HCT116 (cell line): Measurements from ENCODE around the gene PHKG2. TPM values are rescaled to one million over a fixed set of nuclear protein-coding genes. Genes with fewer than 3 reads are reported as not detected.

ENCODE experiments used
- ATAC-seq: fragments of 200-7000 bp; cut with Tn5 transposase; 2 replicates; pipeline ENCODE4 v1.9.1; 2020; ENCODE audit warnings: mild to moderate bottlenecking, moderate library complexity
- BruUV-seq: library from RNA; stranded (reverse); fragments of 400-500 nt; replicated peaks from 2 replicates; lab custom pipeline; 2021; lab: Mats Ljungman, UMichigan
- CTCF ChIA-PET: fragments of 300-600 bp; sonication (Branson Sonifier 250); formaldehyde crosslinking; loops from one replicate; lab custom pipeline; 2021; ENCODE audit warnings: antibody characterized with exemption; lab: Charles Lee
- POLR2A ChIA-PET: fragments of 300-600, 350-600 bp; sonication (Branson Sonifier 250); formaldehyde crosslinking; loops from one replicate; lab custom pipeline; 2021; ENCODE audit warnings: antibody characterized with exemption; lab: Charles Lee
- RAD21 ChIA-PET, 2 experiments: fragments of 300-600 bp; sonication (Branson Sonifier 250); formaldehyde crosslinking; loops; one replicate each; lab custom pipeline; 2023; ENCODE audit warnings: low total read pairs in 2 of 2; ENCODE audit not compliant: uncharacterized antibody in 2 of 2, unreplicated experiment in 2 of 2, low non-redundant PET in 1 of 2; lab: Charles Lee
- DNase-seq: peaks from one replicate; pipeline ENCODE4 v3.0.0-alpha.2; 2010; ENCODE audit warnings: low read depth, low spot score
- H2AFZ ChIP-seq: fragments of 200-600 bp; shearing (Covaris generic), sonication (generic); 2 replicates; pipeline ENCODE4 v1.6.1; 2017; ENCODE audit warnings: low read depth, mixed run types, mixed read lengths, antibody characterized with exemption, low read length; ENCODE audit not compliant: poor library complexity, severe bottlenecking
- H3K27ac ChIP-seq: 2 replicates; pipeline ENCODE4 v1.5.1; 2012; ENCODE audit warnings: low read depth, low read length
- H3K27me3 ChIP-seq: fragments of 200-600 bp; sonication (generic); 2 replicates; pipeline ENCODE4 v1.6.1; 2016; ENCODE audit warnings: mixed run types, low read length, mixed read lengths; ENCODE audit not compliant: insufficient read depth
- H3K36me3 ChIP-seq, 2 experiments: fragments of 200-500 bp in 1 of 2; fragments of 200-600 bp in 1 of 2; sonication (Bioruptor generic) in 1 of 2; sonication (generic) in 1 of 2; 2 replicates each; pipeline versions ENCODE4 v1.5.1 to v1.6.1; 2014 to 2016; ENCODE audit warnings: low read length in 2 of 2, inconsistent platforms in 1 of 2, mixed read lengths in 1 of 2, mixed run types in 1 of 2; ENCODE audit not compliant: insufficient read depth in 2 of 2, control insufficient read depth in 1 of 2
- H3K4me1 ChIP-seq, 2 experiments: fragments of 200-600 bp in 1 of 2; sonication (generic) in 1 of 2; 2 replicates each; pipeline versions ENCODE4 v1.5.1 to v1.6.1; 2012 to 2017; ENCODE audit warnings: low read length in 2 of 2, inconsistent platforms in 1 of 2, mild to moderate bottlenecking in 1 of 2, mixed read lengths in 1 of 2, mixed run types in 1 of 2, moderate library complexity in 1 of 2; ENCODE audit not compliant: insufficient read depth in 2 of 2, control insufficient read depth in 1 of 2
- H3K4me2 ChIP-seq: fragments of 200-600 bp; sonication (generic); 2 replicates; pipeline ENCODE4 v1.6.1; 2017; ENCODE audit warnings: mixed run types, low read length, mixed read lengths
- H3K4me3 ChIP-seq, 2 experiments: fragments of 200-600 bp in 1 of 2; sonication (generic) in 1 of 2; replicated peaks in 1 of 2; 2 replicates each; pipeline ENCODE4 v1.5.1; 2011 to 2016; ENCODE audit warnings: low read length in 2 of 2, control low read depth in 1 of 2, low read depth in 1 of 2, mild to moderate bottlenecking in 1 of 2, mixed read lengths in 1 of 2, mixed run types in 1 of 2
- H3K79me2 ChIP-seq: fragments of 200-600 bp; sonication (generic); 2 replicates; pipeline ENCODE4 v1.6.1; 2017; ENCODE audit warnings: mild to moderate bottlenecking, mixed run types, low read length, moderate library complexity, mixed read lengths; ENCODE audit not compliant: insufficient read depth
- H3K9ac ChIP-seq: fragments of 200-600 bp; sonication (generic); 2 replicates; pipeline ENCODE4 v1.6.1; 2016; ENCODE audit warnings: low read length, mixed read lengths
- H3K9me2 ChIP-seq: fragments of 200-600 bp; sonication (generic), shearing (Covaris generic); 2 replicates; pipeline ENCODE4 v1.6.1; 2017; ENCODE audit warnings: mixed run types, mild to moderate bottlenecking, moderate library complexity; ENCODE audit not compliant: insufficient read depth
- H3K9me3 ChIP-seq, 2 experiments: fragments of 200-500 bp in 1 of 2; fragments of 200-600 bp in 1 of 2; sonication (Bioruptor generic) in 1 of 2; sonication (generic) in 1 of 2; 2 replicates each; pipeline ENCODE4 v1.6.1; 2014 to 2017; ENCODE audit warnings: low read length in 2 of 2, mixed read lengths in 2 of 2, inconsistent platforms in 1 of 2, low read depth in 1 of 2, mild to moderate bottlenecking in 1 of 2, mixed run types in 1 of 2, moderate library complexity in 1 of 2; ENCODE audit not compliant: control insufficient read depth in 1 of 2, insufficient read depth in 1 of 2
- H4K20me1 ChIP-seq: fragments of 200-600 bp; sonication (generic), shearing (Covaris generic); 2 replicates; pipeline ENCODE4 v1.6.1; 2017; ENCODE audit warnings: mixed run types, mild to moderate bottlenecking, moderate library complexity; ENCODE audit not compliant: insufficient read depth
- CEBPB ChIP-seq: IDR thresholded peaks from 2 replicates; pipeline ENCODE4 v1.6.1; 2012; ENCODE audit warnings: low read depth
- ELF1 ChIP-seq: IDR thresholded peaks from 2 replicates; pipeline ENCODE4 v1.6.1; 2012; ENCODE audit warnings: low read depth, borderline replicate concordance
- JUND ChIP-seq: IDR thresholded peaks from 2 replicates; pipeline ENCODE4 v1.6.1; 2012
- MAX ChIP-seq: IDR thresholded peaks from 2 replicates; pipeline ENCODE4 v1.6.1; 2012
- REST ChIP-seq: IDR thresholded peaks from 2 replicates; pipeline ENCODE4 v1.6.1; 2012; ENCODE audit warnings: low read depth
- SP1 ChIP-seq: IDR thresholded peaks from 2 replicates; pipeline ENCODE4 v1.6.1; 2012; ENCODE audit warnings: low read depth
- YY1 ChIP-seq: IDR thresholded peaks from 2 replicates; pipeline ENCODE4 v1.6.1; 2011; ENCODE audit warnings: low read length, low read depth, moderate library complexity, mild to moderate bottlenecking; ENCODE audit not compliant: insufficient replicate concordance; ENCODE audit errors: extremely low read depth
- ZFX ChIP-seq: fragments of 450-650 bp; IDR thresholded peaks from 2 replicates; pipeline ENCODE4 v1.6.1; 2017
- intact Hi-C: fragments of 100-400 bp; cut with micrococcal nuclease; formaldehyde crosslinking; loops from 2 replicates; pipeline ENCODE4 v1.10.0; 2022
- total RNA-seq: library from RNA; stranded (reverse); gene quantifications from one replicate; pipeline ENCODE4 v1.2.1, GENCODE V29; 2021; ENCODE audit not compliant: unreplicated experiment

PHKG2 gene
- total RNA-seq, 1 experiment from 2014 or later: 32.6 TPM

DNA sequence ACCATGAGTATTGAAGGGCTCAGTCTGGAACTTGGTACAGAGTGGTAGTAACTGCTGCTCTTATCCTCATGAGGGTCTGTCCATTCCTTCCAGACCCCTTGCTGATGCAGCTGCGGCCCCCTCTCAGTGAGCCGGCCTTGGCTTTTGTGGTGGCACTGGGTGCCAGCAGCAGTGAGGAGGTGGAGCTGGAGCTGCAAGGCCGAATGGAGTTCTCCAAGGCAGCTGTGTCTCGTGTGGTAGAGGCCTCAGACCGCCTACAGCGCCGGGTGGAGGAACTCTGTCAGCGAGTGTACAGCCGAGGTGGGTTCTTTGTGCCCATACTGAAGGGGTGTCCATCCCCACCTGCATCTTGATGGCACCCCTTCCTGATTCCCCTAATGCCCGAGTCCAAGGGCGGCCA, 15.9 kb downstream of the PHKG2 start:
- Histone ChIP-seq H3K4me2 (no peak overlapping the region), H3K27me3 (no peaks in the 10 kb centered on the region), H2AFZ (no peak overlapping the region), H3K9me2 (no peaks in the 10 kb centered on the region), H3K36me3 (peaks cover 50 to 55% of the 10 kb centered on the region in 2 experiments), H3K79me2 (peaks cover 36% of the 10 kb centered on the region), H3K4me1 (peaks cover 14 to 24% of the 10 kb centered on the region in 2 experiments; a peak in 3 of 4 replicates), H3K4me3 (no peak overlapping the region), H4K20me1 (no peaks in the 10 kb centered on the region), H3K27ac (no peak overlapping the region), H3K9ac (no peak overlapping the region), H3K9me3 (no peaks in the 10 kb centered on the region)
- ATAC-seq: no peak
- no peak for DNase-seq
- ChIA-PET POLR2A (no interaction called here), CTCF (no interaction called here), RAD21 (no interaction called here)
- intact Hi-C loops: no loop called here
- no TSS peak for BruUV-seq
- TF ChIP-seq JUND: no peak
- no peak for TF ChIP-seq YY1
- TF ChIP-seq ZFX: no peak
- TF ChIP-seq ELF1: no peak
- TF ChIP-seq SP1: no peak
- no peak for TF ChIP-seq MAX
- TF ChIP-seq REST: no peak
- TF ChIP-seq CEBPB: no peak
